Skeletal muscle tissue (tissue), 4 donors: ENCODE results near the gene PIGP. TPM values are rescaled to one million over a fixed set of nuclear protein-coding genes. Genes with fewer than 3 reads are reported as not detected.
"Not testable (repeated sequence)": the region's sequence is repeated elsewhere in the genome, so short reads cannot be mapped to it uniquely, and the experiment has no call there.

Experiments
- H3K27ac ChIP-seq: one replicate; pipeline ENCODE4 v1.7.0; 2013; ENCODE audit warnings: mild to moderate bottlenecking, low read depth, low read length, inconsistent platforms
- H3K27me3 ChIP-seq, 3 donors: one replicate each; pipeline ENCODE4 v1.7.0; 2013; ENCODE audit warnings: low read length in 3 of 3; ENCODE audit not compliant: control insufficient read depth in 3 of 3, insufficient read depth in 3 of 3
- H3K36me3 ChIP-seq, 3 donors: one replicate each; pipeline ENCODE4 v1.7.0; 2013; ENCODE audit warnings: low read length in 3 of 3; ENCODE audit not compliant: control insufficient read depth in 3 of 3, insufficient read depth in 3 of 3
- H3K4me1 ChIP-seq, 3 donors: one replicate each; pipeline ENCODE4 v1.7.0; 2013; ENCODE audit warnings: low read length in 3 of 3, mild to moderate bottlenecking in 3 of 3; ENCODE audit not compliant: control insufficient read depth in 3 of 3, insufficient read depth in 3 of 3
- H3K4me3 ChIP-seq, 3 donors: one replicate each; pipeline ENCODE4 v1.7.0; 2013; ENCODE audit warnings: low read length in 3 of 3
- H3K9ac ChIP-seq, 3 donors: one replicate each; pipeline ENCODE4 v1.7.0; 2013; ENCODE audit warnings: low read length in 3 of 3, mild to moderate bottlenecking in 3 of 3, moderate library complexity in 2 of 3, low read depth in 1 of 3
- H3K9me3 ChIP-seq, 3 donors: one replicate each; pipeline ENCODE4 v1.7.0; 2013; ENCODE audit warnings: low read length in 3 of 3; ENCODE audit not compliant: control insufficient read depth in 3 of 3
- total RNA-seq: library from RNA; depleted of rRNA; stranded (reverse); fragments of >200 nt; gene quantifications from one replicate; pipeline ENCODE4 v1.2.3, GENCODE V29; 2014
- donor health status: Osteomylitis.

The PIGP gene
- total RNA-seq: 11.5 TPM

DNA sequence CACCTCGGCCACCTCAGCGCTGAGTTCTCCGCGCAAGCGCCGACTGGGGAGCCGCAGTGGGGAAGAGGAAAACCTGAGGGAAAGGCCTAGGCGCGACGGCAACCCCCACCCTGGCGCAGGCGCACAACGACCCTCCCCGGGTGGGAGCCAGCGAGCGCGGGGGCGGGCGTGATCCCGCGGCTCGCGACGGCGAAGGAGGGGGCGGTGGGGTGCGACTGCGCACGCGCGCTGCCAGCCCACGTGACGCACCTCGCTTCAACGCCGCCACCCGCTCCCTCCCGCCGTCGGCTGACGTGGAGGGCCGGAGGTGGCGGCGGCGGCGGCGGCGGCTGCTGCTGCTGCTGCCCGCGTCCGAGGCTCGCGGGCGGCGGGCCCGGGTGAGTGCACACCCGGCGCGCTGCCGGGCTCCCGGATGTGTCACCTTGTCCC is at the start of gene PIGP, which contains the start of gene TTC3:
PIGP (minus strand) TSS at position 84 of the 429 bp plus-strand sequence. CDS start 556 bp downstream, outside the sequence.
TTC3 (plus strand) TSS at position 267 of the 429 bp plus-strand sequence. CDS start 14,004 bp downstream, outside the sequence.
- Histone ChIP-seq H3K4me1 (peaks cover 14 to 31% (median 18%) of the 10 kb centered on the region in 3 donors), H3K9me3 (peaks cover 0 to 2% (median 0%) of the 10 kb centered on the region in 3 donors), H3K27me3 (no peaks in the 10 kb centered on the region), H3K27ac (peak within 1 kb of the TSS; percentile 97), H3K9ac (peak within 1 kb of the TSS; percentile 87 to 95 (median 94)), H3K4me3 (peak within 1 kb of the TSS; percentile 92 to 99 (median 97)), H3K36me3 (peaks cover 6 to 20% (median 8%) of the 10 kb centered on the region in 3 donors)

- H3K9me3 ChIP-seq: no peaks in the 10 kb centered on the region
- H3K27me3 ChIP-seq: no peaks in the 10 kb centered on the region
- H3K36me3 ChIP-seq: peaks cover 0 to 20% (median 2%) of the 10 kb centered on the region in 3 donors
- no peaks in the 10 kb centered on the region for H3K4me1 ChIP-seq
- H3K27ac ChIP-seq: no peak overlapping the region
- no peak overlapping the region for H3K9ac ChIP-seq
- H3K4me3 ChIP-seq: no peak overlapping the region
These were observed 46.7 kb upstream of the PIGP start for GRCh38 chr21:37119421-37120218.

GRCh38 chr21:37118187-37118826 is 45.4 kb upstream of the PIGP start:
- no peak overlapping the region for H3K27ac ChIP-seq
- H3K4me3 ChIP-seq: no peak overlapping the region
- H3K36me3 ChIP-seq: peaks cover 0 to 20% (median 2%) of the 10 kb centered on the region in 3 donors
- no peaks in the 10 kb centered on the region for H3K4me1 ChIP-seq
- no peak overlapping the region for H3K9ac ChIP-seq
- H3K27me3 ChIP-seq: no peaks in the 10 kb centered on the region
- H3K9me3 ChIP-seq: no peaks in the 10 kb centered on the region

GRCh38 chr21:37117204-37117603 is 44.3 kb upstream of the PIGP start:
- H3K27ac ChIP-seq: no peak overlapping the region
- no peak overlapping the region for H3K9ac ChIP-seq
- H3K27me3 ChIP-seq: no peaks in the 10 kb centered on the region
- no peaks in the 10 kb centered on the region for H3K9me3 ChIP-seq
- peaks cover 0 to 15% (median 2%) of the 10 kb centered on the region in 3 donors for H3K36me3 ChIP-seq
- H3K4me3 ChIP-seq: no peak overlapping the region
- H3K4me1 ChIP-seq: no peaks in the 10 kb centered on the region

DNA sequence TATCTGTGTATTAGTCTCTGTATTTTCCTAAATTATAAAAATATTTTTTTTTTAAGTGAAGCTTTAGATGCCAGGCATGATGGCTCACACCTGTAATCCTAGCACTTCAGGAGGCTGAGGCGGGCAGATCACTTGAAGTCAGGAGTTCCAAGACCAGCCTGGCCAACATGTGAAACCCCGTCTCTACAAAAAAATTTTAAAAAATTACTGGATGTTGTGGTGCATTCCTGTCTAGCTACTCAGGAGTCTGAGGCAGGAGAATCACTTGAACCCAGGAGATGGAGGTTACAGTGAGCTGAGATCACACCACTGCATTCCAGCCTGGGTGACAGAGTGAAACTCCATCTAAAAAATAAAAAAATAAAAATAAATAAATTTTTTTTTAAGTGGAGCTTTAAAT is 43.6 kb upstream of the PIGP start:
- peaks cover 0 to 15% (median 2%) of the 10 kb centered on the region in 3 donors for H3K36me3 ChIP-seq
- H3K27me3 ChIP-seq, H3K27ac ChIP-seq, H3K9me3 ChIP-seq, H3K9ac ChIP-seq, H3K4me1 ChIP-seq, H3K4me3 ChIP-seq: not testable (repeated sequence)

DNA sequence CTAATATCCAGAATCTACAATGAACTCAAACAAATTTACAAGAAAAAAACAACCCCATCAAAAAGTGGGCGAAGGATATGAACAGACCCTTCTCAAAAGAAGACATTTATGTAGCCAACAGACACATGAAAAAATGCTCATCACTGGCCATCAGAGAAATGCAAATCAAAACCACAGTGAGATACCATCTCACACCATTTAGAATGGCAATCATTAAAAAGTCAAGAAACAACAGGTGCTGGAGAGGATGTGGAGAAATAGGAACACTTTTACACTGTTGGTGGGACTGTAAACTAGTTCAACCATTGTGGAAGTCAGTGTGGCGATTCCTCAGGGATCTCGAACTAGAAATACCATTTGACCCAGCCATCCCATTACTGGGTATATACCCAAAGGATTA is 41.4 kb upstream of the PIGP start:
- not testable (repeated sequence) for H3K27ac ChIP-seq, H3K27me3 ChIP-seq

DNA sequence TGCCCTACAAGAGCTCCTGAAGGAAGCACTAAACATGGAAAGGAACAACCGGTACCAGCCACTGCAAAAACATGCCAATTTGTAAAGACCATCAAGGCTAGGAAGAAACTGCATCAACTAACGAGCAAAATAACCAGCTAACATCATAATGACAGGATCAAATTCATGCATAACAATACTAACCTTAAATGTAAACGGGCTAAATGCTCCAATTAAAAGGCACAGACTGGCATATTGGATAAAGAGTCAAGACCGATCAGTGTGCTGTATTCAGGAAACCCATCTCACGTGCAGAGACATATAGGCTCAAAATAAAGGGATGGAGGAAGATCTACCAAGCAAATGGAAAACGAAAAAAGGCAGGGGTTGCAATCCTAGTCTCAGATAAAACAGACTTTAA is 38.2 kb upstream of the PIGP start:
- H3K9me3 ChIP-seq, H3K4me3 ChIP-seq, H3K27me3 ChIP-seq, H3K4me1 ChIP-seq, H3K27ac ChIP-seq, H3K9ac ChIP-seq: not testable (repeated sequence)
- peaks cover 6 to 12% (median 6%) of the 10 kb centered on the region in 3 donors for H3K36me3 ChIP-seq

More for the DNA sequence above, 41.4 kb upstream of the PIGP start:
- H3K4me3 ChIP-seq, H3K9me3 ChIP-seq, H3K9ac ChIP-seq, H3K4me1 ChIP-seq, H3K36me3 ChIP-seq: not testable (repeated sequence)

GRCh38 chr21:37106998-37107397 is 34.1 kb upstream of the PIGP start:
- no peaks in the 10 kb centered on the region for H3K4me1 ChIP-seq
- no peak overlapping the region for H3K4me3 ChIP-seq
- peaks cover 6 to 10% (median 6%) of the 10 kb centered on the region in 3 donors for H3K36me3 ChIP-seq
- H3K9me3 ChIP-seq: no peaks in the 10 kb centered on the region
- no peak overlapping the region for H3K9ac ChIP-seq
- no peak overlapping the region for H3K27ac ChIP-seq
- no peaks in the 10 kb centered on the region for H3K27me3 ChIP-seq

DNA sequence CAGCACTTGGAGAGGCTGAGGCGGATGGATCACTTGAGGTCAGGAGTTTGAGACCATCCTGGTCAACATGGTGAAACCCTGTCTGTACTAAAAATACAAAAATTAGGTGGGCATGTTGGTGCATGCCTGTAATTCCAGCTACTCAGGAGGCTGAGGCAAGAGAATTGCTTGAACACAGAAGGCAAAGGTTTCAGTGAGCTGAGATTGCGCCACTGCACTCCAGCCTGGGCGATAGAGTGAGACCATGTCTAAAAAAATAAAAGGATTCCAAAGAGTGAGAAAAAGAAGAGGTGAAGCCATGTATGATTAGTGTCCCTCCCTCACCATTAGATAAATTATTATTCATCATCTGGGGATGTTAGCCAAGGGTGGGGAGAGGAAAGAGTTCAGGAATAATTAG is 29.9 kb upstream of the PIGP start:
- H3K36me3 ChIP-seq: peaks cover 6 to 21% (median 15%) of the 10 kb centered on the region in 3 donors
- H3K27ac ChIP-seq, H3K4me3 ChIP-seq, H3K27me3 ChIP-seq, H3K9me3 ChIP-seq, H3K4me1 ChIP-seq, H3K9ac ChIP-seq: not testable (repeated sequence)

GRCh38 chr21:37101384-37101783 is 28.5 kb upstream of the PIGP start:
- Histone ChIP-seq H3K9ac (no peak overlapping the region), H3K36me3 (peaks cover 6 to 29% (median 19%) of the 10 kb centered on the region in 3 donors)

More at GRCh38 chr21:37101384-37101783, 28.5 kb upstream of the PIGP start:
- no peaks in the 10 kb centered on the region for H3K27me3 ChIP-seq
- no peaks in the 10 kb centered on the region for H3K9me3 ChIP-seq
- no peaks in the 10 kb centered on the region for H3K4me1 ChIP-seq
- H3K27ac ChIP-seq: no peak overlapping the region
- H3K4me3 ChIP-seq: no peak overlapping the region
